Heart left ventricle (tissue), 16 donors: ENCODE data around the gene ACTL6B. TPM values are rescaled to one million over a fixed set of nuclear protein-coding genes. Genes with fewer than 3 reads are reported as not detected.

Experiments used
- ATAC-seq, 4 donors: fragments of 200-7000 bp; cut with Tn5 transposase; one replicate each; pipeline ENCODE4 v1.9.1; 2020 to 2022; ENCODE audit warnings: moderate library complexity in 4 of 4, mild to moderate bottlenecking in 3 of 4, moderate number of reproducible peaks in 1 of 4
- DNase-seq, 5 donors: peaks; one replicate each; pipeline ENCODE4 v3.0.0-alpha.2; 2020
- H3K27ac ChIP-seq, 12 donors: fragments of 200-600 bp; sonication (generic) in 4 of 12; one replicate each; pipeline versions ENCODE4 v1.5.0 to v1.8.0; 2016 to 2022; ENCODE audit warnings: mild to moderate bottlenecking in 2 of 12
- H3K27me3 ChIP-seq, 9 donors: fragments of 200-600 bp; sonication (generic) in 2 of 9; one replicate each; pipeline versions ENCODE4 v1.5.1 to v1.8.0; 2016 to 2022; ENCODE audit warnings: mild to moderate bottlenecking in 3 of 9
- H3K36me3 ChIP-seq, 9 donors: fragments of 200-600 bp; sonication (generic) in 2 of 9; one replicate each; pipeline versions ENCODE4 v1.5.0 to v1.8.0; 2018 to 2022; ENCODE audit warnings: mild to moderate bottlenecking in 2 of 9
- H3K4me1 ChIP-seq, 12 donors: fragments of 200-600 bp; sonication (generic) in 4 of 12; one replicate each; pipeline versions ENCODE4 v1.5.0 to v1.8.0; 2016 to 2022; ENCODE audit warnings: mild to moderate bottlenecking in 3 of 12
- H3K4me3 ChIP-seq, 12 donors: fragments of 200-600 bp; sonication (generic) in 4 of 12; one replicate each; pipeline versions ENCODE4 v1.5.0 to v1.8.0; 2017 to 2022; ENCODE audit warnings: mild to moderate bottlenecking in 9 of 12, moderate library complexity in 4 of 12
- H3K9me3 ChIP-seq, 12 donors: fragments of 200-600 bp; sonication (generic) in 4 of 12; one replicate each; pipeline versions ENCODE4 v1.5.0 to v1.8.0; 2016 to 2022; ENCODE audit warnings: mild to moderate bottlenecking in 1 of 12
- CTCF ChIP-seq, 12 donors: fragments of 200-600 bp; sonication (generic) in 4 of 12; IDR thresholded peaks; one replicate each; pipeline versions ENCODE4 v1.5.0 to v1.8.0; 2018 to 2022; ENCODE audit warnings: antibody characterized with exemption in 12 of 12, mild to moderate bottlenecking in 5 of 12
- POLR2A ChIP-seq, 2 donors: fragments of 450-650 bp; IDR thresholded peaks; one replicate each; pipeline ENCODE4 v1.6.1; 2017; ENCODE audit warnings: antibody characterized with exemption in 2 of 2, mild to moderate bottlenecking in 2 of 2, moderate library complexity in 2 of 2
- WGBS, 4 donors: extraction: QIAGEN DNeasy Blood & Tissue Kit in 2 of 4; methylation state at CpG; one replicate each; pipeline versions ENCODE4 v1.1.5 to v1.1.7; 2013 to 2018; 5-methylcytosine and 5-hydroxymethylcytosine counted together
- intact Hi-C, 10 donors: fragments of 100-400 bp; cut with DNase I; formaldehyde crosslinking; loops; one replicate each; pipeline versions ENCODE4 v1.11.1 to v1.14.2; 2022
- polyA plus RNA-seq, 2 donors: library from polyadenylated mRNA; stranded (reverse); fragments of 200-250 nt; gene quantifications; one replicate each; pipeline ENCODE4 v1.2.3, GENCODE V29; 2013
- total RNA-seq, 9 donors: library from RNA; depleted of rRNA in 2 of 9; stranded (reverse); fragments of >200 nt in 2 of 9; fragmentation: NEBNext Ultra II Directional in 3 of 9; extraction: Animal tissue kit (Norgen Biotek cat#: 25700) in 3 of 9; gene quantifications; one replicate each; pipeline versions ENCODE4 v1.1.0 to v1.2.4, GENCODE V29; 2016 to 2023
- donor health status: ischemic (EF 13 %, LVEDD 7.1; RV severe dilation, severe dysfunction).
- donor health status: healthy with polysubstance abuse.
- donor health status: DM: no; HTN: yes; CAD: no.
- donor health status: DM: no; HTN: no; CAD: no.
- donor health status: ischemic (EF 25% LVEDD 6.9; RV normal size, moderate dysfunction).
- donor health status: ischemic (EF 25% LVEDD 5.7; RV mildly dilated, moderate dysfunction).
- donor health status: healthy.
- donor health status: DM: yes; HTN: yes; CAD: no.
- donor health status: ischemic (EF 35%, LVEDD 5.7; RV mildly dilated, moderate dysfunction).
- donor health status: nonischemic (EF 11% LVEDD 7.7; RV severe dilation, severe dysfunction).
- donor health status: DM: yes; HTN: yes; CAD: no.
- donor health status: PGD.
- donor health status: ischemic (EF 29% LVEDD 5.4; RV normal size, mild dysfunction).
- donor health status: nonischemic (EF 23%, LVEDD 6.1; RV moderate dilation, normal function).

Gene ACTL6B
- total and polyA plus RNA-seq, 11 donors, result not detected

DNA sequence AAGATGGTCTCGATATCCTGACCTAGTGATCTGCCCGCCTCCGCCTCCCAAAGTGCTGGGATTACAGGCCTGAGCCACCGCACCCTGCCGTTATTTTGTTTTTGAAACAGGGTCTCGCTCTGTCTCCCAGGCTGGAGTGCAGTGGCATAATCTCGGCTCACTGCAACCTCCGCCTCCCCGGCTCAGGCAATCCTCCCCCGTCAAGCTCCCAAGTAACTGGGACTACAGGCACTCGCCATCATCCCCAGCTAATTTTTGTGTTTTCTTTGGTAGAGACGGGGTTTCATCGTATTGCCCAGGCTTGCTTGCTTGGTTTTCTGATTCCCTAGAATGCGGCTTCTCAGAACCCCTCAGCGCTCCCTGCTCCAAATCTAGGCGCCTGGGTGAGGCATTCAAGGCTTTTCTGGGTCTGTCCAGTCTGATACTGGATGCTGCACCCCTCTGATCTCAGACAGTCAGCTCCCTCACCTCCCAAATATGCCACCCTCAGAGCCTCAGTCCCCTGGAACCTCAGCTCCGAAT, 16.2 kb downstream of the ACTL6B start:
- 71 to 78% (median 75%) methylated on average over 17 of the region's 17 CpGs for WGBS, 4 donors
- Histone ChIP-seq H3K4me1 (no peaks in the 10 kb centered on the region), H3K27me3 (peaks cover 0 to 32% (median 5%) of the 10 kb centered on the region in 9 donors), H3K4me3 (no peak overlapping the region), H3K9me3 (no peaks in the 10 kb centered on the region), H3K36me3 (no peaks in the 10 kb centered on the region), H3K27ac (no peak overlapping the region)
- no peak for ATAC-seq
- intact Hi-C loops, result loop anchor here in 1 of 10 donors (5.0 kb wide), 1 partner anchor 412 kb away; no protein-coding TSS in a partner anchor
- DNase-seq, result no peak
- TF ChIP-seq POLR2A (IDR thresholded peaks at IDR 0.05), result no peak
- TF ChIP-seq CTCF (IDR thresholded peaks at IDR 0.05), result no peak

- 1 to 4% (median 2%) methylated on average over 23 to 72 of the region's 72 CpGs for WGBS, 4 donors
- peaks cover 0 to 13% (median 9%) of the 10 kb centered on the region in 12 donors for H3K4me1 ChIP-seq
- no peak overlapping the region for H3K27ac ChIP-seq
- TF ChIP-seq CTCF (IDR thresholded peaks at IDR 0.05), result peak in 6 of 12 donors; percentile 6 to 43 (median 26)
- no peak for TF ChIP-seq POLR2A (IDR thresholded peaks at IDR 0.05)
- no peaks in the 10 kb centered on the region for H3K36me3 ChIP-seq
- intact Hi-C loops, result no loop called here
- peaks cover 4 to 17% (median 12%) of the 10 kb centered on the region in 9 donors for H3K27me3 ChIP-seq
- peak in 3 of 4 donors; percentile 53 to 70 (median 60) for ATAC-seq
- peak overlapping the region; percentile 22 to 67 (median 49) for H3K4me3 ChIP-seq
- DNase-seq, result peak; percentile 27 to 72 (median 39)
- no peaks in the 10 kb centered on the region for H3K9me3 ChIP-seq
Observed at GRCh38 chr7:100632951-100633717, 23.1 kb downstream of the ACTL6B start.

DNA sequence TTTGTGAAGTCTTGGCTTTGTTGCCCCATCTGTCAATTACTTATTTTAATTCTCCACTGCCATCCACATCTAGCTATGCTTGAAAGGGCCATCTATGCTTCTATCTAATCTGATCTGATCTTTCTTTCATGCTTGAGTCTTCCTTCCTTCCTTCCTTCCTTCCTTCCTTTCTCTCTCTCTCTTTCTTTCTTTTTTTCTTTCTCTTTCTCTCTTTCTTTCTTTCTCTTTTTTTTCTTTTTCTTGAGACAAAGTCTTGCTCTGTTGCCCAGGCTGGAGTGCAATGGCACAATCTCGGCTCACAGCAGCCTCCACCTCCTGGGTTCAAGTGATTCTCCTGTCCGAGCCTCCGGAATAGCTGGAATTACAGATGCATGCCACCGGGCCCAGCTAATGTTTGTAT, 26.2 kb downstream of the ACTL6B start:
- no peak overlapping the region for H3K4me3 ChIP-seq
- H3K27me3 ChIP-seq, result peaks cover 4 to 17% (median 12%) of the 10 kb centered on the region in 9 donors
- peaks cover 0 to 24% (median 14%) of the 10 kb centered on the region in 12 donors for H3K4me1 ChIP-seq
- ATAC-seq (no peak), DNase-seq (no peak)
- no peak overlapping the region for H3K27ac ChIP-seq
- intact Hi-C loops, result no loop called here
- no peaks in the 10 kb centered on the region for H3K9me3 ChIP-seq
- WGBS, 4 donors, result 90 to 91% (median 91%) methylated on average over 4 of the region's 4 CpGs
- TF ChIP-seq POLR2A (IDR thresholded peaks at IDR 0.05) (no peak), CTCF (IDR thresholded peaks at IDR 0.05) (no peak)
- H3K36me3 ChIP-seq, result no peaks in the 10 kb centered on the region

- DNase-seq, result no peak
- TF ChIP-seq POLR2A (IDR thresholded peaks at IDR 0.05) (no peak), CTCF (IDR thresholded peaks at IDR 0.05) (peak in 1 of 12 donors; percentile 11)
- WGBS, 4 donors, result 56 to 80% (median 76%) methylated on average over 8 to 11 of the region's 11 CpGs
- H3K4me3 ChIP-seq, result no peak overlapping the region
- ATAC-seq, result no peak
- peaks cover 0 to 24% (median 14%) of the 10 kb centered on the region in 12 donors for H3K4me1 ChIP-seq
- H3K27ac ChIP-seq, result no peak overlapping the region
- intact Hi-C loops, result loop anchor here in 2 of 10 donors (5.0 kb wide), 2 partner anchors 38 to 43 kb away; partner anchors contain the start of gene GNB2 (in 1 of the 2)
- H3K9me3 ChIP-seq, result no peaks in the 10 kb centered on the region
- H3K36me3 ChIP-seq, result no peaks in the 10 kb centered on the region
- peaks cover 4 to 16% (median 12%) of the 10 kb centered on the region in 9 donors for H3K27me3 ChIP-seq
Observed at GRCh38 chr7:100629117-100629716, 27.0 kb downstream of the ACTL6B start.
